Ascending aorta (tissue), 2 donors: ENCODE results near the gene CRKL. TPM values are rescaled to one million over a fixed set of nuclear protein-coding genes. Genes with fewer than 3 reads are reported as not detected.

Source experiments
- DNase-seq, 2 donors: peaks; one replicate each; pipeline ENCODE4 v3.0.0-alpha.2; 2019; ENCODE audit warnings: low spot score in 2 of 2
- H3K27ac ChIP-seq, 2 donors: fragments of 200-600 bp; sonication (generic); one replicate each; pipeline ENCODE4 v1.5.1; 2016 to 2017; ENCODE audit warnings: mild to moderate bottlenecking in 1 of 2
- H3K27me3 ChIP-seq: fragments of 200-600 bp; sonication (generic); one replicate; pipeline ENCODE4 v1.5.1; 2017
- H3K36me3 ChIP-seq, 2 donors: fragments of 200-600 bp; sonication (generic); one replicate each; pipeline ENCODE4 v1.5.1; 2016
- H3K4me1 ChIP-seq, 2 donors: fragments of 200-600 bp; sonication (generic); one replicate each; pipeline ENCODE4 v1.5.1; 2016 to 2017; ENCODE audit warnings: mild to moderate bottlenecking in 1 of 2
- H3K4me3 ChIP-seq, 2 donors: fragments of 200-600 bp; sonication (generic); one replicate each; pipeline ENCODE4 v1.5.1; 2016 to 2017; ENCODE audit warnings: mild to moderate bottlenecking in 1 of 2
- H3K9me3 ChIP-seq, 2 donors: fragments of 200-600 bp; sonication (generic); one replicate each; pipeline ENCODE4 v1.5.1; 2016
- CTCF ChIP-seq, 3 experiments: fragments of 200-600 bp in 2 of 3; fragments of 450-650 bp in 1 of 3; sonication (generic) in 2 of 3; IDR thresholded peaks; one replicate each; pipeline ENCODE4 v1.5.1; 2016 to 2019; ENCODE audit warnings: antibody characterized with exemption in 3 of 3, mild to moderate bottlenecking in 1 of 3, moderate library complexity in 1 of 3
- intact Hi-C: fragments of 100-400 bp; cut with DNase I; formaldehyde crosslinking; loops from one replicate; pipeline ENCODE4 v1.15.1; 2023
- total RNA-seq: library from RNA; depleted of rRNA; stranded (reverse); fragments of >200 nt; gene quantifications from one replicate; pipeline ENCODE4 v1.1.0, GENCODE V29; 2016

CRKL gene
- total RNA-seq, 1 donor from 2014 or later: 21.2 TPM

GRCh38 chr22:20877715-20878114, 39.5 kb upstream of the CRKL start:
- Histone ChIP-seq H3K4me1 (no peaks in the 10 kb centered on the region), H3K4me3 (no peak overlapping the region), H3K36me3 (peaks cover 36 to 38% of the 10 kb centered on the region in 2 donors), H3K27me3 (no peaks in the 10 kb centered on the region), H3K27ac (no peak overlapping the region), H3K9me3 (no peaks in the 10 kb centered on the region)
- TF ChIP-seq CTCF (IDR thresholded peaks at IDR 0.05): no peak
- DNase-seq: no peak
- intact Hi-C loops: no loop called here

DNA sequence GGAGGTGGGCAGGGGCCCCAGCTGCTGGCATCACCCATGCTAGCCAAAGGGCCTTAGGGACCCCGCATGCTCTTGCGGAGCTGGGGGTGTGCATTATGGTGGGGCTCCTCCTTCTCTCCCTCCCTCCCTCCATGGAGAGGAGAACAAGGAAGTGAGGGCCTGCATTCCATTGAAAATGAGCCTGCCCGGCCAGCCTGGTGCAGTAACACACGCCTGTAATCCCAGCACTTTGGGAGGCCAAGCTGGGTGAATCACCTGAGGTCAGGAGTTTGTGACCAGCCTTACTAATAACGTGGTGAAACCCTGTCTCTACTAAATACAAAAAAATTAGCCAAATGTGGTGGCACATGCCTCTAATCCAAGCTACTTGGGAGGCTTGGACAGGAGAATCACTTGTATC, 36.0 kb upstream of the CRKL start:
- H3K9me3 ChIP-seq: no peaks in the 10 kb centered on the region
- H3K4me1 ChIP-seq: no peaks in the 10 kb centered on the region
- H3K27ac ChIP-seq: no peak overlapping the region
- intact Hi-C loops: no loop called here
- peaks cover 32 to 45% of the 10 kb centered on the region in 2 donors for H3K36me3 ChIP-seq
- no peak for TF ChIP-seq CTCF (IDR thresholded peaks at IDR 0.05)
- no peaks in the 10 kb centered on the region for H3K27me3 ChIP-seq
- no peak for DNase-seq
- H3K4me3 ChIP-seq: no peak overlapping the region

GRCh38 chr22:20881869-20882815, 35.1 kb upstream of the CRKL start:
- intact Hi-C loops: no loop called here
- Histone ChIP-seq H3K27ac (no peak overlapping the region), H3K27me3 (no peaks in the 10 kb centered on the region), H3K36me3 (peaks cover 32 to 41% of the 10 kb centered on the region in 2 donors), H3K4me3 (no peak overlapping the region), H3K9me3 (no peaks in the 10 kb centered on the region), H3K4me1 (no peaks in the 10 kb centered on the region)
- DNase-seq: no peak
- no peak for TF ChIP-seq CTCF (IDR thresholded peaks at IDR 0.05)

DNA sequence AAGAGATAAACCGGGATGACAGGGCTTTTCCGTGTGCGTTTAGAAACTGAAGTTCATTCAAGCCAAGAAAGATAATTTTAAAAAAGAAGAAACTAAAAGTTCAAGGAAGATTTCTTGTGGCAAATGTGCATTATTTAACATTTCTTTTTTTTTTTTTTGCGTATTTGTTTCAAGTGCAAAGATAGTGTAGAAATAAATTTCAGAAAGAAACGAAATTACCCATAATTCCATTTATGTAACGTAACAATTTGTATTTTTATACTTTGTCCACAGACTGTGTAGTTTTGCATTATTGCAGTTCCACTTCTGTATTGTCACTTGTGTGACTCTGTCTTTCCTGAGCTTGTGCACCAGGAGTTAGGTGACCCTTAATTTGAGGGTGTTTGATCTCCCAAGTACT, 34.4 kb upstream of the CRKL start:
- no peak for DNase-seq
- Histone ChIP-seq H3K9me3 (no peaks in the 10 kb centered on the region), H3K4me3 (no peak overlapping the region), H3K36me3 (peaks cover 38 to 45% of the 10 kb centered on the region in 2 donors), H3K27me3 (no peaks in the 10 kb centered on the region), H3K4me1 (no peaks in the 10 kb centered on the region), H3K27ac (no peak overlapping the region)
- no peak for TF ChIP-seq CTCF (IDR thresholded peaks at IDR 0.05)
- intact Hi-C loops: no loop called here

- no peaks in the 10 kb centered on the region for H3K9me3 ChIP-seq
- no peaks in the 10 kb centered on the region for H3K27me3 ChIP-seq
- H3K27ac ChIP-seq: no peak overlapping the region
- no peak overlapping the region for H3K4me3 ChIP-seq
- H3K4me1 ChIP-seq: no peaks in the 10 kb centered on the region
- TF ChIP-seq CTCF (IDR thresholded peaks at IDR 0.05): no peak
- intact Hi-C loops: loop anchor here (2.0 kb wide), 1 partner anchor 32 kb away; the partner anchor contains the start of gene CRKL
- no peak for DNase-seq
- peaks cover 48 to 61% of the 10 kb centered on the region in 2 donors for H3K36me3 ChIP-seq
Measured at GRCh38 chr22:20884454-20884853, 32.8 kb upstream of the CRKL start.
